SU-DHL-6 (cell line): ENCODE results near the gene POLR3H.
"Not testable (repeated sequence)": the region's sequence is repeated elsewhere in the genome, so short reads cannot be mapped to it uniquely, and the experiment has no call there.

Source experiments
- H2AFZ ChIP-seq: fragments of 200-600 bp; sonication (generic); 2 replicates; pipeline ENCODE4 v1.6.1; 2014; ENCODE audit warnings: low read depth, mild to moderate bottlenecking, moderate library complexity, mixed read lengths, antibody characterized with exemption, low read length; ENCODE audit not compliant: severe bottlenecking
- H3F3A ChIP-seq: fragments of 200-600 bp; shearing (Covaris generic); 2 replicates; pipeline ENCODE4 v1.6.0; 2016; ENCODE audit warnings: antibody characterized with exemption, mild to moderate bottlenecking; ENCODE audit not compliant: insufficient read depth
- H3K27ac ChIP-seq: fragments of 200-600 bp; sonication (generic); 2 replicates; pipeline ENCODE4 v1.5.1; 2016; ENCODE audit warnings: low read depth, mild to moderate bottlenecking, low read length, moderate library complexity, mixed read lengths
- H3K27me3 ChIP-seq: fragments of 200-600 bp; sonication (generic), shearing (Covaris generic); 2 replicates; pipeline ENCODE4 v1.6.0; 2014; ENCODE audit warnings: mild to moderate bottlenecking, low read length
- H3K36me3 ChIP-seq: fragments of 200-600 bp; sonication (generic); 2 replicates; pipeline ENCODE4 v1.6.1; 2014; ENCODE audit warnings: mild to moderate bottlenecking, low read length, mixed read lengths
- H3K4me2 ChIP-seq: fragments of 300-600, 200-600 bp; shearing (Covaris generic), sonication (generic); 2 replicates; pipeline ENCODE4 v1.6.0; 2014; ENCODE audit warnings: low read length, low read depth, mild to moderate bottlenecking; ENCODE audit not compliant: poor library complexity, severe bottlenecking
- H3K4me3 ChIP-seq: fragments of 200-600 bp; sonication (generic); 2 replicates; pipeline ENCODE4 v1.5.1; 2014; ENCODE audit warnings: antibody characterized with exemption, low read length, mild to moderate bottlenecking, mixed read lengths; ENCODE audit not compliant: insufficient read depth, poor library complexity, severe bottlenecking
- H3K79me2 ChIP-seq: fragments of 200-600 bp; sonication (generic); 2 replicates; pipeline ENCODE4 v1.6.1; 2014; ENCODE audit warnings: mild to moderate bottlenecking, low read length, moderate library complexity; ENCODE audit not compliant: insufficient read depth
- H3K9ac ChIP-seq: fragments of 200-600 bp; sonication (generic); 2 replicates; pipeline ENCODE4 v1.7.0; 2014; ENCODE audit warnings: mild to moderate bottlenecking, low read length
- H3K9me2 ChIP-seq: fragments of 200-600 bp; sonication (generic); replicated peaks from 2 replicates; pipeline ENCODE4 v1.6.1; 2014; ENCODE audit warnings: low read length; ENCODE audit not compliant: insufficient read depth
- H3K9me3 ChIP-seq: fragments of 200-600 bp; sonication (generic); 2 replicates; pipeline ENCODE4 v1.6.1; 2014; ENCODE audit warnings: low read length, mixed read lengths; ENCODE audit not compliant: insufficient read depth
- H4K20me1 ChIP-seq: fragments of 200-600 bp; sonication (generic); 2 replicates; pipeline ENCODE4 v1.6.1; 2014; ENCODE audit warnings: low read depth, mild to moderate bottlenecking, antibody characterized with exemption, low read length, moderate library complexity, mixed read lengths
- CTCF ChIP-seq: fragments of 200-600 bp; sonication (generic); IDR thresholded peaks from one replicate; pipeline ENCODE4 v1.5.1; 2017; ENCODE audit warnings: antibody characterized with exemption, mild to moderate bottlenecking, low read length, moderate library complexity; ENCODE audit not compliant: insufficient read depth, poor library complexity, severe bottlenecking
- EZH2phosphoT487 ChIP-seq: fragments of 200-600 bp; sonication (generic), shearing (Covaris generic); conservative IDR thresholded peaks from 2 replicates; pipeline ENCODE4 v1.6.1; 2018; ENCODE audit warnings: mild to moderate bottlenecking, antibody characterized with exemption, low read length, moderate library complexity, mixed read lengths

Gene POLR3H

GRCh38 chr22:41561335-41561734, 17.1 kb upstream of the POLR3H start:
- Histone ChIP-seq H3K9me2 (no peaks in the 10 kb centered on the region), H3F3A (no peaks in the 10 kb centered on the region), H2AFZ (no peak overlapping the region), H3K9me3 (no peaks in the 10 kb centered on the region), H3K79me2 (no peaks in the 10 kb centered on the region), H3K27ac (no peak overlapping the region), H3K27me3 (no peaks in the 10 kb centered on the region), H3K4me3 (no peak overlapping the region), H3K9ac (no peak overlapping the region), H4K20me1 (no peaks in the 10 kb centered on the region), H3K36me3 (no peaks in the 10 kb centered on the region), H3K4me2 (no peak overlapping the region)
- TF ChIP-seq CTCF: no peak
- no peak for TF ChIP-seq EZH2phosphoT487

- no peaks in the 10 kb centered on the region for H3K36me3 ChIP-seq
- H3F3A ChIP-seq: no peaks in the 10 kb centered on the region
- H3K4me3 ChIP-seq: no peak overlapping the region
- no peak for TF ChIP-seq CTCF
- TF ChIP-seq EZH2phosphoT487: no peak
- no peaks in the 10 kb centered on the region for H3K9me2 ChIP-seq
- H3K9ac ChIP-seq: no peak overlapping the region
- H3K79me2 ChIP-seq: no peaks in the 10 kb centered on the region
- no peak overlapping the region for H2AFZ ChIP-seq
- no peaks in the 10 kb centered on the region for H3K27me3 ChIP-seq
- no peak overlapping the region for H3K4me2 ChIP-seq
- no peaks in the 10 kb centered on the region for H3K9me3 ChIP-seq
- H3K27ac ChIP-seq: no peak overlapping the region
- no peaks in the 10 kb centered on the region for H4K20me1 ChIP-seq
Observed at GRCh38 chr22:41560095-41560471, 15.8 kb upstream of the POLR3H start.

- not testable (repeated sequence) for H3K79me2 ChIP-seq, H3K27ac ChIP-seq, H3K27me3 ChIP-seq, H4K20me1 ChIP-seq, H3K9me3 ChIP-seq, H3K9me2 ChIP-seq, H3F3A ChIP-seq, H3K9ac ChIP-seq, H3K4me2 ChIP-seq, H2AFZ ChIP-seq, H3K36me3 ChIP-seq, H3K4me3 ChIP-seq
Observed at GRCh38 chr22:41558241-41558630, 14.0 kb upstream of the POLR3H start.

GRCh38 chr22:41557401-41558240, 13.4 kb upstream of the POLR3H start:
- no peaks in the 10 kb centered on the region for H3K36me3 ChIP-seq
- no peaks in the 10 kb centered on the region for H3K9me3 ChIP-seq
- TF ChIP-seq CTCF (no peak), EZH2phosphoT487 (no peak)
- no peak overlapping the region for H3K27ac ChIP-seq
- no peaks in the 10 kb centered on the region for H3K27me3 ChIP-seq
- no peaks in the 10 kb centered on the region for H4K20me1 ChIP-seq
- no peaks in the 10 kb centered on the region for H3K9me2 ChIP-seq
- no peaks in the 10 kb centered on the region for H3F3A ChIP-seq
- no peak overlapping the region for H3K9ac ChIP-seq
- H2AFZ ChIP-seq: no peak overlapping the region
- H3K4me3 ChIP-seq: no peak overlapping the region
- no peaks in the 10 kb centered on the region for H3K79me2 ChIP-seq
- no peak overlapping the region for H3K4me2 ChIP-seq
